OCI-LY1 (cell line): Measurements from ENCODE around the gene ATP6V0A1.

Experiments
- H2AFZ ChIP-seq: fragments of 200-600 bp; sonication (generic), shearing (Covaris generic); 2 replicates; pipeline ENCODE4 v1.6.0; 2014; ENCODE audit warnings: antibody characterized with exemption, mild to moderate bottlenecking, low read length
- H3F3A ChIP-seq: fragments of 200-600 bp; sonication (generic), shearing (Covaris generic); 2 replicates; pipeline ENCODE4 v1.6.0; 2014; ENCODE audit warnings: mild to moderate bottlenecking, antibody characterized with exemption, low read length, moderate library complexity; ENCODE audit not compliant: insufficient read depth
- H3K27ac ChIP-seq: fragments of 200-600 bp; sonication (generic); 2 replicates; pipeline ENCODE4 v1.5.1; 2014; ENCODE audit warnings: low read length, mixed run types, mild to moderate bottlenecking, low read depth; ENCODE audit not compliant: poor library complexity, severe bottlenecking
- H3K27me3 ChIP-seq: fragments of 200-600 bp; sonication (generic); 2 replicates; pipeline ENCODE4 v1.6.0; 2014; ENCODE audit warnings: antibody characterized with exemption, mild to moderate bottlenecking, low read length, moderate library complexity; ENCODE audit not compliant: insufficient read depth
- H3K36me3 ChIP-seq: fragments of 200-600 bp; sonication (generic); 2 replicates; pipeline ENCODE4 v1.6.1; 2014; ENCODE audit warnings: mild to moderate bottlenecking, antibody characterized with exemption, low read length, moderate library complexity, mixed read lengths; ENCODE audit not compliant: insufficient read depth
- H3K4me1 ChIP-seq: fragments of 200-600 bp; sonication (generic); 2 replicates; pipeline ENCODE4 v1.5.1; 2014; ENCODE audit warnings: mild to moderate bottlenecking, low read length, moderate library complexity; ENCODE audit not compliant: insufficient read depth, severe bottlenecking
- H3K4me2 ChIP-seq: fragments of 200-600 bp; sonication (generic), shearing (Covaris generic); 2 replicates; pipeline ENCODE4 v1.6.1; 2014; ENCODE audit warnings: low read length
- H3K4me3 ChIP-seq: fragments of 200-600 bp; sonication (generic); 2 replicates; pipeline ENCODE4 v1.5.1; 2014; ENCODE audit warnings: low read length, low read depth, mild to moderate bottlenecking, mixed read lengths; ENCODE audit not compliant: poor library complexity, severe bottlenecking
- H3K79me2 ChIP-seq: fragments of 200-600 bp; shearing (Covaris generic); 2 replicates; pipeline ENCODE4 v1.6.1; 2016; ENCODE audit warnings: mixed run types, low read length, mixed read lengths; ENCODE audit not compliant: insufficient read depth
- H3K9ac ChIP-seq: fragments of 200-600 bp; sonication (generic), shearing (Covaris generic); 2 replicates; pipeline ENCODE4 v1.6.1; 2014; ENCODE audit warnings: mild to moderate bottlenecking, low read length, mixed read lengths
- H3K9me2 ChIP-seq: fragments of 200-600 bp; sonication (generic), shearing (Covaris generic); 2 replicates; pipeline ENCODE4 v1.6.1; 2014; ENCODE audit warnings: low read depth, mild to moderate bottlenecking, low read length, mixed read lengths
- H3K9me3 ChIP-seq: fragments of 200-600 bp; shearing (Covaris generic); 2 replicates; pipeline ENCODE4 v1.6.1; 2014; ENCODE audit warnings: low read length, mixed read lengths
- H4K20me1 ChIP-seq: fragments of 200-600 bp; sonication (generic), shearing (Covaris generic); 2 replicates; pipeline ENCODE4 v1.6.0; 2016; ENCODE audit warnings: mild to moderate bottlenecking, low read length; ENCODE audit not compliant: insufficient read depth
- EZH2 ChIP-seq: fragments of 200-600 bp; sonication (generic), shearing (Covaris generic); IDR thresholded peaks from 2 replicates; pipeline ENCODE4 v1.8.0; 2017; ENCODE audit warnings: borderline replicate concordance, mixed run types, mild to moderate bottlenecking, antibody characterized with exemption, low read length, moderate library complexity, mixed read lengths
- TF ChIP-seq, protein P1 (sequence below): fragments of 200-600 bp; sonication (generic), shearing (Covaris generic); IDR thresholded peaks from 2 replicates; pipeline ENCODE4 v1.5.1; 2017; ENCODE audit warnings: mild to moderate bottlenecking, antibody characterized with exemption, low read length, moderate library complexity, mixed read lengths

The ATP6V0A1 gene

DNA sequence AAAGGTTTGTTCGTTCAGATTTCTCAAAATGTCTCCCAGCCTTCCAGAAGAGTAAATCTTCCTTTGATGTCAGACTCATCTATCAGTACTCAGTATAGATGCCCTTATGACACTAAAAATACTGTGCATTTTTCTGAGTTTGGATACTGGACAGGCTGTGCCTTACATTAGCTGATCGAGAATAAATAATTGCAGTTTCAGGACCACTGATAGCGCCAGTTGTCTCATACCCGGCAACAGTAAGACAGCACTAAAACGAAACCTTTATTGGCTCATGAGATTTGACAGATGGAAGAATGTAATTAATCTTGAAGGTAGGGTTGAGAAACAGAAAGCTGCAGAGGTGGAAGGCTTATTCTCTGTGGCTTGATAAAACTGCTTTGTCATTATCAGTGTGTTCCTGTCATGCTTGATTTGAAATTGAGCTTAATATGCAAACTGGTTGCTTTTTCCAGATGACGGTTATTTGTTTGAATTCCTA, 1.2 kb downstream of the ATP6V0A1 start:
- Histone ChIP-seq H3K4me3 (peak overlapping the region; percentile 78), H3F3A (peaks cover 8% of the 10 kb centered on the region; the same call in 1 of the 2 replicates), H4K20me1 (no peaks in the 10 kb centered on the region), H3K36me3 (no peaks in the 10 kb centered on the region), H2AFZ (no peak overlapping the region), H3K9me3 (no peaks in the 10 kb centered on the region), H3K9ac (peak overlapping the region; percentile 77), H3K27me3 (0 out of 2 replicates have a peak, but pooled peaks cover 5% of the 10 kb centered on the region), H3K9me2 (no peaks in the 10 kb centered on the region), H3K27ac (peak overlapping the region; percentile 72), H3K79me2 (no peaks in the 10 kb centered on the region), H3K4me1 (peaks cover 40% of the 10 kb centered on the region), H3K4me2 (peak overlapping the region; percentile 96)
- TF ChIP-seq, protein P1, sequence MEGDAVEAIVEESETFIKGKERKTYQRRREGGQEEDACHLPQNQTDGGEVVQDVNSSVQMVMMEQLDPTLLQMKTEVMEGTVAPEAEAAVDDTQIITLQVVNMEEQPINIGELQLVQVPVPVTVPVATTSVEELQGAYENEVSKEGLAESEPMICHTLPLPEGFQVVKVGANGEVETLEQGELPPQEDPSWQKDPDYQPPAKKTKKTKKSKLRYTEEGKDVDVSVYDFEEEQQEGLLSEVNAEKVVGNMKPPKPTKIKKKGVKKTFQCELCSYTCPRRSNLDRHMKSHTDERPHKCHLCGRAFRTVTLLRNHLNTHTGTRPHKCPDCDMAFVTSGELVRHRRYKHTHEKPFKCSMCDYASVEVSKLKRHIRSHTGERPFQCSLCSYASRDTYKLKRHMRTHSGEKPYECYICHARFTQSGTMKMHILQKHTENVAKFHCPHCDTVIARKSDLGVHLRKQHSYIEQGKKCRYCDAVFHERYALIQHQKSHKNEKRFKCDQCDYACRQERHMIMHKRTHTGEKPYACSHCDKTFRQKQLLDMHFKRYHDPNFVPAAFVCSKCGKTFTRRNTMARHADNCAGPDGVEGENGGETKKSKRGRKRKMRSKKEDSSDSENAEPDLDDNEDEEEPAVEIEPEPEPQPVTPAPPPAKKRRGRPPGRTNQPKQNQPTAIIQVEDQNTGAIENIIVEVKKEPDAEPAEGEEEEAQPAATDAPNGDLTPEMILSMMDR, result no peak
- no peak for TF ChIP-seq EZH2

DNA sequence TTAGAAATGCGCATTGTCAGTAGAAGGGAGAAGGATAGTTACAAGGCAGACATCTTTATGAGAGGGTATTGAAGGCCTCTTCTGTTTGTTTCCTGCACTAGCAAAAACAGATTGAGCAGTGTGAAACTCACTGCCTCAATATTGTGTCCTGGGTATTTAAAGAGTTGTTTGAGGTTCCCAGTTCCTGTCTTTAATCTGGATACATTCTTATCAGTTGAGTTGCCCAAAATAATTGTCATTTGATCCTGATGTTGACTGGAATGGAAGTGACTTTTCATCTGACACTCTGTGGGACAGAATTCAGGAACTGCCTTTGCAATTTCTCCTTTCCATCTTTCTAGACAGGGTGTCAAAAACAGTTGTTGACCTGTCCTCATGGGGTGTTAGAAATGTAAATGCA, 1.7 kb downstream of the ATP6V0A1 start:
- no peaks in the 10 kb centered on the region for H3K79me2 ChIP-seq
- peak overlapping the region; percentile 96 for H3K4me2 ChIP-seq
- H2AFZ ChIP-seq, result no peak overlapping the region
- 0 out of 2 replicates have a peak, but pooled peaks cover 5% of the 10 kb centered on the region for H3K27me3 ChIP-seq
- no peak overlapping the region for H3K9ac ChIP-seq
- H3F3A ChIP-seq, result peaks cover 8% of the 10 kb centered on the region; the same call in 1 of the 2 replicates
- H3K4me3 ChIP-seq, result peak overlapping the region; percentile 78
- no peak for TF ChIP-seq EZH2
- TF ChIP-seq, protein P1, result no peak
- no peaks in the 10 kb centered on the region for H3K9me3 ChIP-seq
- H4K20me1 ChIP-seq, result no peaks in the 10 kb centered on the region
- no peaks in the 10 kb centered on the region for H3K36me3 ChIP-seq
- H3K9me2 ChIP-seq, result no peaks in the 10 kb centered on the region
- H3K27ac ChIP-seq, result no peak overlapping the region
- peaks cover 40% of the 10 kb centered on the region for H3K4me1 ChIP-seq

DNA sequence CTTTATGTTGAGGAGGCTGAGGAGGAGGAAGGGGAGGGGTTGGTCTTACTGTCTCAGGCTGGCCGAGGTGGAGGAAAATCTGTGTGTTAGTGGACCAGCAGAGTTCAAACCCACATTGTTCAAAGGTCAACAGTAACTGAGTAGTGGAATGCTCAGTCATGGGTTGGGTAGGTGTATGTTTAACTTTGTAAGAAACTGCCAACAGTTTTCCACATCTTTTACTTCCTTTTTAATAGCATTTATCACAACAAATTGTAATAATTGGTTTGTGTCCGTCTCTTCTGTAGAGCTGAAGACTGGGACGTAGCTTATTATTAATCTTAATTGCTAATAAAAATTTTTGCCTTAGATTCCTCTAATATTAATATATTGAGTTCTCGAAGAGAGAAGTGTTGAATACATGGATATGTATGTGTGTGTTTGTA, 5.3 kb downstream of the ATP6V0A1 start:
- Histone ChIP-seq H3K9ac (no peak overlapping the region), H3K4me2 (no peak overlapping the region), H3K4me3 (no peak overlapping the region), H3K4me1 (peaks cover 16% of the 10 kb centered on the region), H2AFZ (no peak overlapping the region), H3K9me3 (no peaks in the 10 kb centered on the region), H3K27me3 (no peaks in the 10 kb centered on the region), H3K9me2 (no peaks in the 10 kb centered on the region), H3K36me3 (peaks cover 16% of the 10 kb centered on the region; the same call in 1 of the 2 replicates), H3F3A (peaks cover 8% of the 10 kb centered on the region; the same call in 1 of the 2 replicates), H3K79me2 (no peaks in the 10 kb centered on the region), H3K27ac (no peak overlapping the region), H4K20me1 (no peaks in the 10 kb centered on the region)
- TF ChIP-seq, protein P1, result no peak
- TF ChIP-seq EZH2, result no peak
